Gastroesophageal sphincter (tissue), 4 donors: Measurements from ENCODE around the gene SLC35B2. TPM values are rescaled to one million over a fixed set of nuclear protein-coding genes. Genes with fewer than 3 reads are reported as not detected.

Source experiments
- ATAC-seq: fragments of 150-250 bp; one replicate; pipeline ENCODE4 v1.9.1; 2016; ENCODE audit warnings: mild to moderate bottlenecking, moderate library complexity
- H3K27ac ChIP-seq, 4 donors: fragments of 200-600 bp; sonication (generic) in 3 of 4; 1 replicate in 3 of 4; 2 replicates in 1 of 4; pipeline ENCODE4 v1.5.1; 2016 to 2019
- H3K27me3 ChIP-seq: fragments of 200-600 bp; sonication (generic); one replicate; pipeline ENCODE4 v1.5.1; 2019
- H3K36me3 ChIP-seq, 2 donors: fragments of 200-600 bp; sonication (generic); one replicate each; pipeline ENCODE4 v1.5.1; 2019; ENCODE audit warnings: control low read depth in 1 of 2
- H3K4me1 ChIP-seq, 3 donors: fragments of 200-600 bp; sonication (generic); 1 replicate in 2 of 3; 2 replicates in 1 of 3; pipeline ENCODE4 v1.5.1; 2016 to 2019; ENCODE audit warnings: control low read depth in 2 of 3
- H3K4me3 ChIP-seq, 2 donors: fragments of 200-600 bp; sonication (generic); one replicate each; pipeline ENCODE4 v1.5.1; 2019; ENCODE audit warnings: mild to moderate bottlenecking in 1 of 2, moderate library complexity in 1 of 2
- H3K9me3 ChIP-seq, 3 donors: fragments of 200-600 bp; sonication (generic); one replicate each; pipeline ENCODE4 v1.5.1; 2017 to 2019; ENCODE audit warnings: control low read depth in 2 of 3
- EP300 ChIP-seq: sonication (generic); formaldehyde crosslinking; IDR thresholded peaks from one replicate; pipeline ENCODE4 v1.6.1; 2017; ENCODE audit warnings: antibody characterized with exemption, mild to moderate bottlenecking
- POLR2A ChIP-seq, 2 donors: fragments of 450-650 bp; IDR thresholded peaks; one replicate each; pipeline ENCODE4 v1.6.1; 2017; ENCODE audit warnings: antibody characterized with exemption in 2 of 2, mild to moderate bottlenecking in 2 of 2, moderate library complexity in 1 of 2
- POLR2AphosphoS5 ChIP-seq: sonication (generic); formaldehyde crosslinking; IDR thresholded peaks from one replicate; pipeline ENCODE4 v1.6.1; 2017; ENCODE audit warnings: antibody characterized with exemption
- WGBS, 2 donors: methylation state at CpG; one replicate each; pipeline ENCODE4 v1.1.5; 2018; ENCODE audit warnings: low coverage in 1 of 2; 5-methylcytosine and 5-hydroxymethylcytosine counted together
- total RNA-seq, 4 donors: library from RNA; depleted of rRNA; stranded (reverse); fragments of >200 nt; gene quantifications; one replicate each; pipeline ENCODE4 v1.1.0, GENCODE V29; 2016
- TF ChIP-seq, protein P1 (sequence below), 4 experiments: fragments of 200-600 bp in 2 of 4; fragments of 450-650 bp in 2 of 4; sonication (generic) in 1 of 4; IDR thresholded peaks; one replicate each; pipeline ENCODE4 v1.5.1; 2017 to 2019; ENCODE audit warnings: antibody characterized with exemption in 4 of 4, mild to moderate bottlenecking in 2 of 4, moderate library complexity in 2 of 4

The SLC35B2 gene
- total RNA-seq, 4 donors from 2014 or later, result 21.3 to 34.0 (median 25.6) TPM

DNA sequence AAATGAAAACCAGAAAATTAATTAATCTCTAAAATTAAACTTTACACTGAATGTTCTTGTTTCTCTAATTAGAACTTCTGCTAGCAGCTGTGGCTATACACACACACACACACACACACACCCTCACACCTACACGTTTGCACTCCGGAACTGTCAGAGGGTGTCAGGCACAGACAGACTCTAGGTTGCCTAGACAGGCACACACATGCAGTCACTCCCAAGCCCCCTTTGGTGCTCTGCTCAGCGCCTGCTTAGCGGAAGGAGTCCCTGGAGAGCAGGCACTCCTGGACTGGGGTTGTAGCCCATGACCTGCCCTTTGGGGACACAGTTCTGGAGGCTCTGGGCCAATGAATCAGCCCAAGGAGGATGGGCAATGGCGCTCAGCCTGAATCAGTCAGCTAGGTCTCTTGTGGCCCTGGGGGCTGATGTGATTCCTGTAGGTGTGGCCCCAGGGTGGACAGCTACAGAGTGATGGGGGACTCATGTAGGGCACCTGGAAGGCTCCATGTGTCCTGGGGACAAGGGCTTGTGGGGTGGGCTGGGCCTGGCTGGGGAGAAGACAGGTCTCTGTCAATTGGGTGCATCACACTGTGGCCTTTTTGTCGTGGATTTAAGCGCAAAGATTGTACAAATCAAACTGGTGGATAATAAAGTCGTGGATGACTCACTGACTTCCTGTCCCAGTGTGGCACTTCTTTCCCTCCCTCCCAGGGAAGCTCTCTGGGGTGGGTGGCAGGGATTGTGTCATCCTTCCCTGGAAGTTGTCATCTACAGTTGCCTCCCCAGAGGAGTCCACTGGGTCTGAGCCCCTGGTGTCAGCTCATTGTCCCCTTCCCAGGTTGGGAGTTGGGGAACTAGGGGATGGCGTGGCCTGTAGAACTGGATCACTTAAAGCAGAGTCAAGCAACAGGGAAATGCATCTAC lies 21.7 kb upstream of the SLC35B2 start:
- Histone ChIP-seq H3K4me3 (no peak overlapping the region), H3K27me3 (peaks cover 76% of the 10 kb centered on the region), H3K9me3 (no peaks in the 10 kb centered on the region), H3K36me3 (no peaks in the 10 kb centered on the region), H3K27ac (no peak overlapping the region), H3K4me1 (peaks cover 0 to 16% (median 4%) of the 10 kb centered on the region in 3 donors)
- WGBS, 2 donors, result 73 to 77% methylated on average over 3 to 4 of the region's 9 CpGs
- TF ChIP-seq, protein P1, sequence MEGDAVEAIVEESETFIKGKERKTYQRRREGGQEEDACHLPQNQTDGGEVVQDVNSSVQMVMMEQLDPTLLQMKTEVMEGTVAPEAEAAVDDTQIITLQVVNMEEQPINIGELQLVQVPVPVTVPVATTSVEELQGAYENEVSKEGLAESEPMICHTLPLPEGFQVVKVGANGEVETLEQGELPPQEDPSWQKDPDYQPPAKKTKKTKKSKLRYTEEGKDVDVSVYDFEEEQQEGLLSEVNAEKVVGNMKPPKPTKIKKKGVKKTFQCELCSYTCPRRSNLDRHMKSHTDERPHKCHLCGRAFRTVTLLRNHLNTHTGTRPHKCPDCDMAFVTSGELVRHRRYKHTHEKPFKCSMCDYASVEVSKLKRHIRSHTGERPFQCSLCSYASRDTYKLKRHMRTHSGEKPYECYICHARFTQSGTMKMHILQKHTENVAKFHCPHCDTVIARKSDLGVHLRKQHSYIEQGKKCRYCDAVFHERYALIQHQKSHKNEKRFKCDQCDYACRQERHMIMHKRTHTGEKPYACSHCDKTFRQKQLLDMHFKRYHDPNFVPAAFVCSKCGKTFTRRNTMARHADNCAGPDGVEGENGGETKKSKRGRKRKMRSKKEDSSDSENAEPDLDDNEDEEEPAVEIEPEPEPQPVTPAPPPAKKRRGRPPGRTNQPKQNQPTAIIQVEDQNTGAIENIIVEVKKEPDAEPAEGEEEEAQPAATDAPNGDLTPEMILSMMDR (IDR thresholded peaks at IDR 0.05), result no peak
- TF ChIP-seq POLR2A (IDR thresholded peaks at IDR 0.05) (no peak), EP300 (no peak), POLR2AphosphoS5 (no peak)
- ATAC-seq, result no peak

DNA sequence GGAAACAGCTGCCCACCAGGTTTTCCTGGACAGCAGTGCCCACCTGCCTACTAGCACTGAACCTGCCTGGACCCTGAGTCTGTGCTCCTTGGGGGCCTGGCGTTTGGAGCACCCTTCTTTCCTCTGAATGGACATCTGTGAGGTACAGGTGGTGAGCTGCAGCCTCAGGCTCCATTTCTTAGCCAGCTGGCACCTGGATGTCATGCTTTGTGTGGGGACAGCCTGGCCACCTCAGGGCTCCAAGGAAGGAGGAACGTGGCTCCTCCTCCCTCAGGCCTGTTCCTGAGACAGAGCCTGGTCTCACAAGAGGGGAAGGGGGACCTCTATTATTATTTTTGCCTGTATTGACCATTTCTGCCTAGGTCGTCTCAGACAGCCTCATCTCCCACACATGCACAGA lies 21.0 kb upstream of the SLC35B2 start:
- no peak overlapping the region for H3K27ac ChIP-seq
- peaks cover 0 to 16% (median 4%) of the 10 kb centered on the region in 3 donors for H3K4me1 ChIP-seq
- no peak for ATAC-seq
- peaks cover 83% of the 10 kb centered on the region for H3K27me3 ChIP-seq
- H3K4me3 ChIP-seq, result no peak overlapping the region
- TF ChIP-seq EP300 (no peak), POLR2AphosphoS5 (no peak), POLR2A (IDR thresholded peaks at IDR 0.05) (no peak)
- TF ChIP-seq, protein P1 (IDR thresholded peaks at IDR 0.05), result no peak
- H3K9me3 ChIP-seq, result no peaks in the 10 kb centered on the region
- WGBS, 2 donors, result 63 to 65% methylated on average over 1 to 2 of the region's 3 CpGs
- H3K36me3 ChIP-seq, result no peaks in the 10 kb centered on the region

DNA sequence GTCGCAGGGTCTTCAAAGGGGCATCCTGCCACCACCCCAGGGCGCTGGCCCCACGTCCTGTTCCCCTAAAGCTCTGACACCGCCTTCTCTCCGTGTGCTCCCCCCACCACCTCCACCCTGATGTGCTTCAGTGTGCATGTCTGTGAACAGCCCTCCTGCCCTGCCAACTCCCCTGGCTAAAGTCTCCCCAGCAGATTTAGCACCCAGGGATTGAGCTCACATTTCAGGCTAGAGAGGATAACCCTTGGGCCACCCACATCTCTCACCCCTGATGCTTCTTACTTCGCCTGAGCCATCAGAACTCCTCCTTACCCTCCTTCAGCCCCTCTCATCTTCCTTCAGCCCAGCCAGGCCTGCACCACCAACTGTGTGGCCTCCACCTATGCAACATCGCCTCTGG lies 20.4 kb upstream of the SLC35B2 start:
- Histone ChIP-seq H3K4me3 (no peak overlapping the region), H3K4me1 (peaks cover 0 to 16% (median 4%) of the 10 kb centered on the region in 3 donors), H3K36me3 (no peaks in the 10 kb centered on the region), H3K9me3 (no peaks in the 10 kb centered on the region), H3K27ac (no peak overlapping the region), H3K27me3 (peaks cover 84% of the 10 kb centered on the region)
- TF ChIP-seq, protein P1 (IDR thresholded peaks at IDR 0.05), result no peak
- TF ChIP-seq POLR2A (IDR thresholded peaks at IDR 0.05) (no peak), EP300 (no peak), POLR2AphosphoS5 (no peak)
- ATAC-seq, result no peak
- WGBS, 2 donors, result 83% methylated on average over 1 to 6 of the region's 7 CpGs

DNA sequence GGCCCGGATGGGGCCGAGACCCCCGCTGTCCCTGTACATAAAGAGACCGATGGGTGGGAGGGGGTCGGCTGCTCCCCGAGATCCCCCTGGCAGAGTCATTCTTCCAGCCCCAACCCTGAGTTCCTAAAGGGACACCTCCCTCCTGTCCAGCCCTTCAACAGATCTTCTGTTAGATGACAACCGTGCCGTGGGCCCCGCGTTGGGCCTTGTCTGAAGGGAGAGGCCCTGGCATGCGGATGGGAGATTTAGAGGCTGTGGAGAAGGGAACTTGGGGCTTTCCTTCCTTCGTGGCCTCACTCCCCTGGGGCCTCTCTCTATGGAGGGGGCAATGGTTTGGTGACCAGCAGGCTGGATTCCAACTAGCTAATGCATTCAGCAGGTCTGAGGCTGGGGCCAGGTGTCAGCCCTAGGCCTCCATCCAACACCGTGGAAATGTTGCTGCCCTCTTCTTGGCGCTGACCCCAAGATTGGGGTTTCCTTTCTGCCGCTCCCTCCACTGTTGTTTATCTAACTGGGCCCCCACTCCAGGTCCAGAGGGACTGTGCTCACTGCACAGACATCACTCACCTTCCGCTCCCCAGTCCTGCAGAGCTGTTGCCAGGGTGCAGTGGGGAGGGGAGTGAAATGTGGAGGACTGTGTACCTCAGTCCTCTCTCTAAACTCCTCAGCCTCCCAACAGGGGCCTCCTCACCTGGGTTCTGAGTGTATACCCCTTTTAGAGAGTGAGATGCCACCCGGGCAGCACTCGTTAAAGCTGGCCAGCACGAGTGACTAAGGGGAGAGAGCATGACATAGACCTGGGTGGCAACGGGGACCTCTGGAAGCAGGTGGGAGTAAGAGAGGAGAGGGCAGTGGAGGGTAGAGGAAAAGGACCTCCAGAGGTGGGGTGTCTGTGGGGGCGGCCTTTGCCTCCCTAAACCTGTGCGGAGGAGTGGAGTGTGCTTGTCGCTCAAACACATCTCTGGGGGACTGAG lies 19.6 kb upstream of the SLC35B2 start:
- H3K27ac ChIP-seq, result no peak overlapping the region
- peaks cover 87% of the 10 kb centered on the region for H3K27me3 ChIP-seq
- WGBS, 2 donors, result 17% methylated on average over 1 of the region's 23 CpGs; no CpG with 5 or more reads in 1 of the 2 donors
- peaks cover 0 to 16% (median 4%) of the 10 kb centered on the region in 3 donors for H3K4me1 ChIP-seq
- no peak for ATAC-seq
- no peaks in the 10 kb centered on the region for H3K36me3 ChIP-seq
- H3K9me3 ChIP-seq, result no peaks in the 10 kb centered on the region
- peak overlapping the region in 1 of 2 donors; percentile 45 for H3K4me3 ChIP-seq
- TF ChIP-seq POLR2A (IDR thresholded peaks at IDR 0.05), result no peak
- TF ChIP-seq EP300, result no peak
- TF ChIP-seq, protein P1 (IDR thresholded peaks at IDR 0.05), result no peak
- TF ChIP-seq POLR2AphosphoS5, result no peak
